ENCODE data around the gene CTSC. TPM values are rescaled to one million over a fixed set of nuclear protein-coding genes. Genes with fewer than 3 reads are reported as not detected.
A peak's percentile ranks its signal among the peaks of the same experiment; 100 is the strongest.

Gene CTSC
- 34.6 and 37.8 TPM in 2 replicates for total RNA-seq (2014; rRNA removed; shearing (Covaris generic))

DNA sequence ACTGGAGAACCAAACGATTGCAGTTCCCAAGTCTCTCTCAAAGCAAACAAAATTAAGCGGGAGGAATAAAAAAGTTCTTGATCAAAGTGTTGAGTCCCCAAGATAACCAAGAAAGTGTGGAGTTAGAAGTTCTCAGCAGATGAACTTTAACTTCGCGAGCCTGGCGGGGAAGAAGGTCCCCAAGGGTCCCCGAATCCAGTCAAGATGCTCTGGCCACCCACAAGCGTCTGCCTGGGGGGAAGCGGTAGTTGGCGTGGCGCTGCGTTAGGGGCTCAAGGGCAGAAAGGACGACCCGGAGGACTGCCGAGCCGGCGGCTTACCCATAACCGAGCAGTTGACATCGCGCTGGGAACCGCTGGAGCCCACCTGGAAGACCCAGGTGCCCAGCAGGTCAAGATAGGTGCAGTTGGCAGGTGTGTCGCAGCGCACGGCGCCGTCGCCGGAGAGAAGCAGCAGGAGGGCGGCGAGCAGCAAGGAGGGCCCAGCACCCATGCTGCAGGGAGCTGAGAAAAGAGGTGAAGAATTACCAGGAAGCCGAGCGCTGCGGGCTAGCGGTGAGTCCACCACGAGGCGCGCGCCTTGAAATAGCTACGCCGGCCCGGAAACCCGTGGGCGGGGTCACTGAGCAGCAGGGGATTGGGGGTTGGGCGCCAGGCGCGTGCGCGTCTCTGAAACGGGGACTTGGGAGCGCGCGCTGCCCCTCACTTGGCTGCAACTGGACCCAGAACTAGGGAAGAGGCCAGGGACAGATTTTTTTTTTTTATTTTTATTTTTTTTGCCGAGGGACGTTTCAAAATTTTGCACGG lies at the start of gene CTSC:
CTSC (minus strand) TSS at position 556 of the 806 bp plus-strand sequence; CDS start at position 492, 64 bp downstream.
- no peaks in the 10 kb centered on the region for H3K9me3 ChIP-seq (replicated peaks)
- no peaks in the 10 kb centered on the region for H3K4me1 ChIP-seq
- peak within 1 kb of the TSS; percentile 53 for H3K27ac ChIP-seq
- H3K27me3 ChIP-seq = no peaks in the 10 kb centered on the region
- H3K36me3 ChIP-seq = no peaks in the 10 kb centered on the region; the same call in 1 of the 2 replicates
- peak within 1 kb of the TSS; percentile 68 for H3K4me3 ChIP-seq
- DNase-seq = peak; percentile 77 to 78

DNA sequence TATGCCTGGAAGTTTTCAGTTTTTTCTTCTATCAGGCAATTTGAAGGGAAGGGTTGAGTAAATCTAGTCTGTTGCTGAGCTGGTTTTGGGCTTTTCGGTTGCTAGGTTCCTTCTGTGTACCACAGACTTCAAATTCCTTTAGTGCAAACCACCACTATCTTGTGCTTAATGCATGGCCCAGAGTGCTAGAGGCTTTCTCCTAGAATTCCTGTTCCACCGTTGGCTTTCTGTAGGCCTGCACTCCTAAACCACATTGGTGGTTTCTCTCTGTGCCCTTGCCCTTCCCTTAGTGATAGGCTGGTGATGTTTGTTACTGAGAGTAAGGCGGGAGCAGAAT lies 47.1 kb upstream of the CTSC start:
- H3K36me3 ChIP-seq = no peaks in the 10 kb centered on the region
- no peaks in the 10 kb centered on the region; the same call in 1 of the 2 replicates for H3K27me3 ChIP-seq
- H3K4me1 ChIP-seq = no peaks in the 10 kb centered on the region
- H3K4me3 ChIP-seq = no peak overlapping the region
- no peaks in the 10 kb centered on the region for H3K9me3 ChIP-seq (replicated peaks)
- DNase-seq = no peak
- no peak overlapping the region for H3K27ac ChIP-seq

DNA sequence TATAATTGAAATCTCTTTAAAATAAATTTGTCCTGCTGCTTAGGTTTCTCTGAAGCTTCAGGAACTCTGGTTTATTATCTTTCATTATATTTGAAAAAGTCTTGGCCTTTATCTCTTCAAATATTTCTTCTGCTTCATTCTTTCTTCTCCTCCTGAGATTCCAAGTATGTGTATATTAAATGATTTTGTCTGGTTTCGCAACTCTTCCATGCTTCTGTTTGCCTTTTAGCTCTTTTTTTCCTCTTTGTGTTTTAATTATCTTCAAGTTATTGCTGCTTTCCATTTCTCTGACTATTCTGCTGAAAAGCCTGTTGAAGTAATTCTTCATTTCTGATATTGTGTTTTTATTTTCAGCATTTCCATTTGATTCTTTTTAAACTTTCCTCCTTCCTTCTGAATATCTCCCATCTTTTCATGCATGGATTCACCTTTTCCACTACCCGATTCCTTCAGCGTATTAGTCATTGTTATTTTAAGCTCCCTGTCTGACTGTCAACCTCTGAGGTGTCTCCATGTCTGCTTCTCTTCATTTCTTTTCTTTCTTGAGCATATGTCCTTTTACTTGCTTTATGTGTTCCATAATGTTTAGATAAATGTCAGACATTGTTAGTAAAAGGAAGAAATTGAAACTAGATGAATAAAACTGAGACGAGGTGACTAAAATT lies 46.6 kb upstream of the CTSC start:
- Histone ChIP-seq H3K27me3 (no peaks in the 10 kb centered on the region; the same call in 1 of the 2 replicates), H3K36me3 (no peaks in the 10 kb centered on the region), H3K4me3 (no peak overlapping the region), H3K4me1 (no peaks in the 10 kb centered on the region), H3K9me3 (replicated peaks) (no peaks in the 10 kb centered on the region), H3K27ac (no peak overlapping the region)
- DNase-seq = no peak

DNA sequence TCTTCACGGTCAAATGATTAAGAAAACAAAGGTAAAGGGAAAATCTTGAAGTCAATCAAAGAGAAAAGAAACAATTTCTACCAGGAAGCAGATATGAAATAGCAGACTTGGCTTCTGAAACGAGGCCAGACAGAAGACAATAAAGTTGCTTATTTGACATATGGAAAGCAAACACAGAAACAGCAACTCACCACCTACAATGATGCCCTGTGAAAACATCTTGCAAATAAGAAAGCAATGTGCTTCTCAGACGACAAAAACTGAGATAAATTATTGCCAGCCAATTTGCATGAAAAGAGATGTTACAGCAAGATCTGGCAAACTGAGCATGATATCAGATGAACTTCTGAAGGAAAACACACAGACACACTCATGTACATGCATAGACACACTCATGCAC lies 45.9 kb upstream of the CTSC start:
- no peak for DNase-seq
- no peaks in the 10 kb centered on the region for H3K36me3 ChIP-seq
- no peak overlapping the region for H3K4me3 ChIP-seq
- H3K4me1 ChIP-seq = no peaks in the 10 kb centered on the region
- no peaks in the 10 kb centered on the region; the same call in 1 of the 2 replicates for H3K27me3 ChIP-seq
- H3K9me3 ChIP-seq (replicated peaks) = no peaks in the 10 kb centered on the region
- no peak overlapping the region for H3K27ac ChIP-seq

DNA sequence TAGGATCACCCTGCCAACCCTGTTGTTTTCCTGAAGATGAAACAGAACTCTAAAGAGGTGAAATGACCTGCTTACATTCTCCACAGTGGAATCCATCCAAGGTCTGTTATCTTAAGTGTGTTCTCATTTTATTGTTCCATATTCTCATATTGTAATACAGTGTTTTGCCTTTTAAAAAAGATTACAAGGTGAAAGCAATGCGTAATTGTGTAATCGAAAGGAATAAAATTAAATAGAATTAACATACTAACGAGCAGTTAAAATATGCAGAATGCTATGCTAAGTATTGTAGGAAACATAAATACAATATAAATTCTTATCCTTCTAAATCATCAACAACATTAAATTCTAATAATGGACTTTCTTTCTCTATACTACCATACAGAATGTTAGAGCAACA lies 41.6 kb upstream of the CTSC start:
- Histone ChIP-seq H3K9me3 (replicated peaks) (no peaks in the 10 kb centered on the region), H3K27me3 (no peaks in the 10 kb centered on the region; the same call in 1 of the 2 replicates), H3K27ac (no peak overlapping the region), H3K4me3 (no peak overlapping the region), H3K4me1 (no peaks in the 10 kb centered on the region), H3K36me3 (no peaks in the 10 kb centered on the region)
- no peak for DNase-seq

DNA sequence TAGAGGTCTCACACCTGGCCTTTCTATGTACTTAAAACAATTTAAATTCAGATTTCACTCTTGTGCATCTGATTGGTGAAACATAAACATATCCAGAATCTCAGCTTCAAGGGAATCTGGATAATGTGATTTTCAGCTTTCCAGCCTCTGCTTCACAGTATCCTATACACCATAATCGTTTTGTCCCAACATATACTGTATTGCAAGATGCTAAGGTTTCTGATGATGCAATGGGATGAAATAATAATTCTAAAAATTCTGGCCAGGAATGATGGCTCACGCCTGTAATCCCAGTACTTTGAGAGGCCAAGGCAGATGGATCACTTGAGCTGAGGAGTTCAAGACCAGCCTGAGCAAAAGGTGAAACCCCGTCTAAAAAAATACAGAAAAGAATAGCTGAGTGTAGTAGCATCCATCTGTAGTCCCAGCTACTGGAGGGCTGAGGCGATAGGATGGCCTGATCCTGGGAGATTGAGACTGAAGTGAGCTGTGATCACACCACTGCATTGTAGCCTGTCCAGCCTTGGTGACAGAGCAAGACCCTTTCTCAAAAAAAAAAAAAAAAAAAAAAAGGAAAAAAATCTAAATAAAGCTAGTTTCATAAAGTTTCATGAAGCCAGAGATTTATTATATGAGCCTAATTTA lies 41.0 kb upstream of the CTSC start:
- H3K4me1 ChIP-seq = no peaks in the 10 kb centered on the region
- H3K9me3 ChIP-seq (replicated peaks) = no peaks in the 10 kb centered on the region
- H3K4me3 ChIP-seq = no peak overlapping the region
- H3K36me3 ChIP-seq = no peaks in the 10 kb centered on the region
- DNase-seq = no peak
- H3K27ac ChIP-seq = no peak overlapping the region
- H3K27me3 ChIP-seq = no peaks in the 10 kb centered on the region; the same call in 1 of the 2 replicates

DNA sequence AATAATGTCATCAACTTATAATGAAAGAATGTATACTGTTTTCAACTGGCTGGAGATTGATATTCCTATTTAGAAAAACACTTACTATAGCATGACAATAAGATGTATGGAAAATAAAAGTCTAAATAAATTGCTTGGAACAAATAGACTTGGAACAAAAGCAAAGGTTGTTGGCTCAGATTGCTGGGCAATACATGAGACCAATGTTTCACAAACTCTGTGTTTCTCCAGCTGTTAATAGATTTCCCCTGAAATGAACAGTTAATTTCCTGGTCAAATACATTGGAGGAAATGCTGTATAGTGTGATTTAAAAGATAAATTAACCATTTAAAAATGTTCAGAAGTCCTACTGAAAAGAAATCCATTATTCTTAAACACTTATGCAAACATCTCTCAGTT lies 40.1 kb upstream of the CTSC start:
- Histone ChIP-seq H3K9me3 (replicated peaks) (no peaks in the 10 kb centered on the region), H3K27ac (no peak overlapping the region), H3K27me3 (no peaks in the 10 kb centered on the region; the same call in 1 of the 2 replicates), H3K4me1 (no peaks in the 10 kb centered on the region), H3K36me3 (no peaks in the 10 kb centered on the region), H3K4me3 (no peak overlapping the region)
- no peak for DNase-seq

DNA sequence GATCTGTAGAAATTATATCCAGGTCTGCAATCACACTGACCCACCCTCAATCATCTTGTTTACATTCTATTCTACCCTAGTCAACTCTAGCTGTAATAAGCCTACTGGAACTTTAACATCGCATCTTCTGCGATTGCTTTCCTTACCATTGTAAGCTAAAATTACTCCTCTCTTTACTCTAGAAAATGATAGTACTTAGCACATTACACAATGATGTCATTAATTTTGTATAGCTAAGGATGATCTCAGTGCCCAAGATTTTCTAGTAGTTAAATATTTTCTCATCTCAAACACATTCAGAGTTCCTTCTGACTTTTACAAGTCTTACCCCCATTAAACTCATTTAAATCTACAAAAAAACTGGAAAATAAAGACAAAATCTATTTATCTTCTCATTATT lies 39.6 kb upstream of the CTSC start:
- Histone ChIP-seq H3K36me3 (no peaks in the 10 kb centered on the region), H3K4me3 (no peak overlapping the region)
- DNase-seq = no peak

DNA sequence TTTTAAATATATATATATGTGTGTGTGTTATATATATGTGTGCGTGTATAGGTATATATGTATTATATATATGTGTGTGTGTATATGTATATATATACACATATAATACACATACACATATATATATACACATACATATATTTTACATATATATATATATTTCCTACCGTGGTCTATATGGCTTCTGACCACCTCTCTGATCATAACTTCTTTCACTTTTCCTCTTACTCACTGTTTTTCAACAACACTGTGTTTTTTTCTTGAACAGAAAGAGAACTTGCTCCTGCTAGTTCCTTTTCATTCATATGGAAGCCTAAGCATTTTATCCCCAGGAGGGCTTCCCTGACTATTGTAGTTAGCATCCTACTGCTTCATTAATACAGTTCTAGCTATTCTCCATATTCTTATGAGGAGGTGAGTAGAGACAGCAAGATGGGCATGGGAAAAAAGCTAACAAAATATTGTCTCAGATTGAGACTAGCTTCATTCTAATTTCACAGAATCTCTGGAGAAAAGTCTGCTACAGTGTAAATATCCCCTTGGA lies 38.5 kb upstream of the CTSC start:
- Histone ChIP-seq H3K9me3 (replicated peaks) (no peaks in the 10 kb centered on the region), H3K4me3 (no peak overlapping the region), H3K27ac (no peak overlapping the region), H3K36me3 (no peaks in the 10 kb centered on the region), H3K4me1 (no peaks in the 10 kb centered on the region), H3K27me3 (no peaks in the 10 kb centered on the region; the same call in 1 of the 2 replicates)
- no peak for DNase-seq

More for the DNA sequence above, 39.6 kb upstream of the CTSC start:
- Histone ChIP-seq H3K27me3 (no peaks in the 10 kb centered on the region; the same call in 1 of the 2 replicates), H3K27ac (no peak overlapping the region), H3K9me3 (replicated peaks) (no peaks in the 10 kb centered on the region), H3K4me1 (no peaks in the 10 kb centered on the region)

DNA sequence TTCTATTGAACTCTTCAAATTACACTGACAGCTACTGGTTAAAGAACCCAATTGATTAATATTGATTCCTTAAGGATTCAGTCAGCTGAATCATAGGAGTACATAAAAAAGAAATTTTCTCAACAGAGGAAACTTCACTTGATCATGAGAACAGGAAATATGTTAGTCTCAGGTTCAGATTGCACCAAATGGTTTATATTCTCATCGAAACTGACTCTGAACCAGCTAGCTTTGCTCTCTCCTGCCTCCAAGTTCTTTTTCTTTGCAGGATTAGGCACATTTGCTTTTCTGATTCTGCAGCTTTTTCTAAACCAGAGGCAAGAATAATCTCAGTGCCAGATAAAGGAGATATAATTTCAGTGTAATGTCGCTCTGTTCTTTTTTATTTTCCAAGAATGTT lies 33.2 kb upstream of the CTSC start:
- DNase-seq = no peak
- H3K4me1 ChIP-seq = no peaks in the 10 kb centered on the region
- no peaks in the 10 kb centered on the region for H3K27me3 ChIP-seq
- H3K27ac ChIP-seq = no peak overlapping the region
- no peak overlapping the region for H3K4me3 ChIP-seq
- no peaks in the 10 kb centered on the region for H3K36me3 ChIP-seq
- no peaks in the 10 kb centered on the region for H3K9me3 ChIP-seq (replicated peaks)

DNA sequence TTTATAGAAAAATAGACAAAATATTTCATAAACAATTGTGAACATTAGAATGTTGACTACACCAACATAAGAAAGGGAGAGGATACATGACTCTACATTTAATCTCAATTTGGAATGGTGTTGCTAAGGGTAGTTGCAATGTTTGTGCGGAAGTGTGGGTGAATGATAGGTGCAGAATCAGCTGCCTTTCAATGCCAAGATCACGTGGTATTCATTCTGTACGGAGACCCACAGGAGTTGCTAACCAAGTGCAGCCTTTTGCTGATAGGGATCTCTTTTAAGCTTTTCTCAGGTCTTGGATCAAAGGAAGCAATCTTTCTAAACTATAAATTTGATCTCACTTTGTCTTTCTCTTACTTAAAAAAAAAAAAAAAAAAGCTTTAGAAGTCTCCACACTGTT lies 29.8 kb upstream of the CTSC start:
- H3K27ac ChIP-seq = no peak overlapping the region
- no peaks in the 10 kb centered on the region for H3K36me3 ChIP-seq
- H3K4me3 ChIP-seq = no peak overlapping the region
- no peak for DNase-seq
- no peaks in the 10 kb centered on the region for H3K4me1 ChIP-seq
- no peaks in the 10 kb centered on the region for H3K9me3 ChIP-seq (replicated peaks)
- H3K27me3 ChIP-seq = no peaks in the 10 kb centered on the region

DNA sequence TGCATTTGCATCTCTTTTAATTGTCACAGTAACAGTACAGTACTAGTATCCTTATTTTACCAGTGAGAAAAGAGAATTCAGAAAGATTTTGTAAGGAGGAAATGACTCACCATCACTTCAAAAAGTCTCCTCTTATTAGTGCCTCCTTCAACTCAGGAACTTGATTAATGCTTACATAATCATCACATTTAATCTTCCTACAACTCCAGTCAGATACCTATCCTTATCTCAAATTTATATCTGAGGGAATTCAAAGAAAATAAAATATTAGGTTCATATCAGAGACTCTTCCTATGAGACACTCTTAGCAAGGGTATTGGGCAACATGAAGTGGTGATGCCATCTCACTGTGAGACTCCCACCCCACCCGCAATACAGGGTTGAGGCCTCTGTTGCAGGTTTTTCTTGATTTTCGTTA lies 26.1 kb upstream of the CTSC start:
- no peak overlapping the region for H3K4me3 ChIP-seq
- H3K36me3 ChIP-seq = no peaks in the 10 kb centered on the region
- no peaks in the 10 kb centered on the region for H3K9me3 ChIP-seq (replicated peaks)
- no peak overlapping the region for H3K27ac ChIP-seq
- H3K4me1 ChIP-seq = no peaks in the 10 kb centered on the region
- DNase-seq = no peak
- no peaks in the 10 kb centered on the region for H3K27me3 ChIP-seq

DNA sequence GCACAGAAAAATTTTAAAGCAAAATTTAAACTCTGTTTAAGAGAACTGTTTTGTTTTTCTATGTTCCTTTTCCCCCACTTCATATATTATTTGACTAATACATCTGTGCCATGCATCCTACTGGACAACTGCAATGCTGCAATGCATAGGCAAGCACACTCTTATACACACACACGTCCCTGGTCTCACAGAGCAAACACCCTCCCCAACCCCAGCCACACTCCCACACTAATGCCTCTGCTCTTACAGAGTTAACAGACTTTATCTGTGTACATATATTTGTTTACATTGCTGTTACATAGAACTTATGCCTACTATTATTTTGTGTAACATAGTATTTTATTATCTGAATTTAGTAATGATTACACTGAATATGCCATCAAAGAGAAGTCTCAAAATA lies 25.5 kb upstream of the CTSC start:
- Histone ChIP-seq H3K27me3 (no peaks in the 10 kb centered on the region), H3K4me1 (no peaks in the 10 kb centered on the region), H3K9me3 (replicated peaks) (no peaks in the 10 kb centered on the region), H3K36me3 (no peaks in the 10 kb centered on the region), H3K4me3 (no peak overlapping the region), H3K27ac (no peak overlapping the region)
- no peak for DNase-seq

DNA sequence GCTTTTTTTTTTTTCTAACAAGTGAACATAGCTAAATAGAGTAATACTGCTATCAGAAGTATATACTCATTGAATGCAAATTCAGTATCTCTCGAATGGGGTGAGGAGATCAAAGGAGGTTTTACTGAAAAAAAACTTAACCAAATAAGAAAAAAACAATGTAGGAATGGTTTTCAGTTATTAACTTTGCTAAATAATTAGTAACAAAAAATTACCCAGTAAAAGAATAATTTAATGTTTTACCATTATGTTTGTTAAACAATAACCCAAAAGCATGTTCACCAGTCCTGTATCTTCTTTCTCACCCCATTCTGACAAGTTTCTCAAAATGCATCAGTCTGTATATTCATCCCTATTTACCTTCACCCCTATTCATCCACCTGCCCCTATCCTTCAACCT lies 22.6 kb upstream of the CTSC start:
- Histone ChIP-seq H3K4me3 (no peak overlapping the region), H3K36me3 (no peaks in the 10 kb centered on the region), H3K4me1 (no peaks in the 10 kb centered on the region), H3K27me3 (no peaks in the 10 kb centered on the region), H3K27ac (no peak overlapping the region), H3K9me3 (replicated peaks) (no peaks in the 10 kb centered on the region)
- DNase-seq = no peak

DNA sequence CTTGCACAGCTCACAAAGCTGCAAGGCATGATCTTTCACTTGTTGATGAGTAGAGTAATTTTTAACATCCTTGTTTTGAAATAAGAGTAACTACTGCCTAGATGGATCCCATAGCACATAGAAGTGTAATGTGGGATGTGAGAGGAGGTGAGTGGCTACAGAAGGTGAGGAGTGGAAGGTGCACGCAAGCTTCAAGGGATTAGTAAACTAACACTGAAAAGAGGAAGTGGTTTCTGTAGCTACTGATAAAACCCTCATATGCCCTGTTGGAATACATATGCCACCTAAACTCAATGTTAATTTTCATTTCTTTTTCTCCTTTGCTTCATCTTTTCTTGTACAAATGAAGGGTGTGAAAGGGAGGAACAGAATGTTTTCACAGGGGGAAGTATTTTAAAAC lies 22.0 kb upstream of the CTSC start:
- Histone ChIP-seq H3K36me3 (no peaks in the 10 kb centered on the region), H3K4me3 (no peak overlapping the region), H3K27ac (no peak overlapping the region), H3K27me3 (no peaks in the 10 kb centered on the region), H3K9me3 (replicated peaks) (no peaks in the 10 kb centered on the region), H3K4me1 (no peaks in the 10 kb centered on the region)
- no peak for DNase-seq

All from SJCRH30 (cell line).